ENCODE measurements around the gene CCND1.

DNA sequence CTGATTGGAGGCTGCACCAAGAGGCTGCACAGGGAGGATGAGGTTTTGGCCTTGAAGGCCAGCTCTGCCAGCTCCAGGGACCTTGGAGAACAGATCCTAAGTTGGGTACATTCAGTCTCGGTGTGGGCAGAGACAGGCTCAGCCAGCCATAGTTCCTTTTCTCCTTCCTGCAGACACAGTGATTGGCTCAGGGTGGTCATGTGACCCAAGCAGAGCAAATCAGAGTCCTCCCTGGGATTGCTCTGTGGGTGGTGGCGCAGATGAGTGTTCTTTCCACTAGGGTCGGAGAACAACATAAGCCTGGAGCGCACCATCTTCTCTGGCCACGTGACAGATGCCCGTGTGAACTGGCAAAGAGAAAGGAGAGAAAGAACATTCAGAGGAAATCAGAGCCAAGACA lies 47.1 kb upstream of the CCND1 start:
- no peak for TF ChIP-seq POLR2AphosphoS5 (IDR thresholded peaks at IDR 0.05; ENCODE audit: insufficient read depth in 1 of 2, low read depth in 1 of 2)
- TF ChIP-seq POLR2A (IDR thresholded peaks at IDR 0.05), result no peak

Measured in vagina (tissue), 2 donors.